Stimulated activated CD4-positive, alpha-beta T cell treated with anti-CD3 and anti-CD28 coated beads, Interleukin-15, amount 100 ng/mL, for 1 hour (primary cell): Measurements from ENCODE around the gene ST3GAL4.
A peak's percentile ranks its signal among the peaks of the same experiment; 100 is the strongest.
"Not testable (repeated sequence)": the region's sequence is repeated elsewhere in the genome, so short reads cannot be mapped to it uniquely, and the experiment has no call there.

Source experiments
- DNase-seq, 2 donors: peaks; one replicate each; pipeline ENCODE4 v3.0.0-alpha.2; 2020; ENCODE audit warnings: low read depth in 1 of 2, low spot score in 1 of 2

Gene ST3GAL4

GRCh38 chr11:126345759-126346585, 9.5 kb upstream of the ST3GAL4 start:
- DNase-seq: no peak

GRCh38 chr11:126346586-126346940, 8.9 kb upstream of the ST3GAL4 start:
- no peak for DNase-seq

GRCh38 chr11:126346946-126347345, 8.5 kb upstream of the ST3GAL4 start:
- DNase-seq: not testable (repeated sequence)

- no peak for DNase-seq
These were observed 7.5 kb upstream of the ST3GAL4 start for GRCh38 chr11:126347751-126348668.

GRCh38 chr11:126348806-126349582, 6.5 kb upstream of the ST3GAL4 start:
- DNase-seq: no peak

- DNase-seq: no peak
These were observed 4.7 kb upstream of the ST3GAL4 start for GRCh38 chr11:126350836-126351235.

- DNase-seq: no peak
These were observed 3.3 kb upstream of the ST3GAL4 start for GRCh38 chr11:126352163-126352562.

- DNase-seq: no peak
These were observed 2.3 kb upstream of the ST3GAL4 start for GRCh38 chr11:126352934-126353801.

GRCh38 chr11:126354631-126355323, 709 bp upstream of the ST3GAL4 start:
- no peak for DNase-seq

- peak in 1 of 2 donors; percentile 4 for DNase-seq
These were observed 726 bp downstream of the ST3GAL4 start for GRCh38 chr11:126355926-126356897.

- DNase-seq: no peak
These were observed 1.8 kb downstream of the ST3GAL4 start for GRCh38 chr11:126357055-126357962.

GRCh38 chr11:126357969-126358762, 2.7 kb downstream of the ST3GAL4 start:
- DNase-seq: no peak

- no peak for DNase-seq
These were observed 3.3 kb downstream of the ST3GAL4 start for GRCh38 chr11:126358763-126359160.

- DNase-seq: no peak
These were observed 4.1 kb downstream of the ST3GAL4 start for GRCh38 chr11:126359431-126360048.

GRCh38 chr11:126360049-126360446, 4.6 kb downstream of the ST3GAL4 start:
- DNase-seq: no peak

- DNase-seq: no peak
These were observed 5.9 kb downstream of the ST3GAL4 start for GRCh38 chr11:126361400-126361799.
